Measurements from ENCODE around the gene CLEC12A. TPM values are rescaled to one million over a fixed set of nuclear protein-coding genes. Genes with fewer than 3 reads are reported as not detected.
A peak's percentile ranks its signal among the peaks of the same experiment; 100 is the strongest.

Gene CLEC12A
- total RNA-seq, 1 donor from 2014 or later: not detected

GRCh38 chr12:9931245-9931644, 40.0 kb upstream of the CLEC12A start:
- Mint-ChIP-seq H3K4me3 (no peak overlapping the region), H3K9me3 (no peaks in the 10 kb centered on the region), H3K4me1 (peaks cover 17% of the 10 kb centered on the region), H3K27me3 (ENCODE audit: low read depth) (no peaks in the 10 kb centered on the region), H3K27ac (no peak overlapping the region), H3K36me3 (no peaks in the 10 kb centered on the region)
- no peak for DNase-seq (ENCODE audit: low spot score in 2 of 2, unreplicated experiment in 2 of 2)
- TF ChIP-seq CTCF (IDR thresholded peaks at IDR 0.05; ENCODE audit: unreplicated experiment): no peak

GRCh38 chr12:9932270-9932669, 38.9 kb upstream of the CLEC12A start, which contains the start of gene CLEC2A:
CLEC2A (minus strand) TSS chr12:9932370; CDS start chr12:9932329, 41 bp downstream.
- no peaks in the 10 kb centered on the region for H3K27me3 Mint-ChIP-seq (ENCODE audit: low read depth)
- DNase-seq (ENCODE audit: low spot score in 2 of 2, unreplicated experiment in 2 of 2): no peak
- H3K4me3 Mint-ChIP-seq: no peak within 1 kb of the TSS
- H3K9me3 Mint-ChIP-seq: no peaks in the 10 kb centered on the region
- H3K27ac Mint-ChIP-seq: peak within 1 kb of the TSS; percentile 68
- no peaks in the 10 kb centered on the region for H3K36me3 Mint-ChIP-seq
- TF ChIP-seq CTCF (IDR thresholded peaks at IDR 0.05; ENCODE audit: unreplicated experiment): no peak
- H3K4me1 Mint-ChIP-seq: peaks cover 17% of the 10 kb centered on the region

- no peak for DNase-seq (ENCODE audit: low spot score in 2 of 2, unreplicated experiment in 2 of 2)
- peaks cover 17% of the 10 kb centered on the region for H3K4me1 Mint-ChIP-seq
- H3K27ac Mint-ChIP-seq: no peak overlapping the region
- H3K9me3 Mint-ChIP-seq: no peaks in the 10 kb centered on the region
- no peaks in the 10 kb centered on the region for H3K36me3 Mint-ChIP-seq
- no peaks in the 10 kb centered on the region for H3K27me3 Mint-ChIP-seq (ENCODE audit: low read depth)
- H3K4me3 Mint-ChIP-seq: no peak overlapping the region
- no peak for TF ChIP-seq CTCF (IDR thresholded peaks at IDR 0.05; ENCODE audit: unreplicated experiment)
Measured at GRCh38 chr12:9933958-9934357, 37.3 kb upstream of the CLEC12A start.

GRCh38 chr12:9935026-9935425, 36.2 kb upstream of the CLEC12A start:
- Mint-ChIP-seq H3K36me3 (no peaks in the 10 kb centered on the region), H3K27ac (no peak overlapping the region), H3K4me1 (peaks cover 21% of the 10 kb centered on the region), H3K9me3 (no peaks in the 10 kb centered on the region), H3K4me3 (no peak overlapping the region), H3K27me3 (ENCODE audit: low read depth) (no peaks in the 10 kb centered on the region)
- no peak for DNase-seq (ENCODE audit: low spot score in 2 of 2, unreplicated experiment in 2 of 2)
- no peak for TF ChIP-seq CTCF (IDR thresholded peaks at IDR 0.05; ENCODE audit: unreplicated experiment)

GRCh38 chr12:9936591-9936990, 34.6 kb upstream of the CLEC12A start:
- TF ChIP-seq CTCF (IDR thresholded peaks at IDR 0.05; ENCODE audit: unreplicated experiment): no peak
- Mint-ChIP-seq H3K9me3 (no peaks in the 10 kb centered on the region), H3K27ac (no peak overlapping the region), H3K36me3 (no peaks in the 10 kb centered on the region), H3K4me1 (peaks cover 18% of the 10 kb centered on the region), H3K4me3 (no peak overlapping the region), H3K27me3 (ENCODE audit: low read depth) (peaks cover 2% of the 10 kb centered on the region)
- DNase-seq (ENCODE audit: low spot score in 2 of 2, unreplicated experiment in 2 of 2): no peak

- H3K27ac Mint-ChIP-seq: no peak overlapping the region
Measured at GRCh38 chr12:9940375-9940774, 30.8 kb upstream of the CLEC12A start.

More at GRCh38 chr12:9940375-9940774, 30.8 kb upstream of the CLEC12A start:
- DNase-seq (ENCODE audit: low spot score in 2 of 2, unreplicated experiment in 2 of 2): no peak
- TF ChIP-seq CTCF (IDR thresholded peaks at IDR 0.05; ENCODE audit: unreplicated experiment): no peak
- H3K27me3 Mint-ChIP-seq (ENCODE audit: low read depth): peaks cover 15% of the 10 kb centered on the region
- H3K4me3 Mint-ChIP-seq: no peak overlapping the region
- no peaks in the 10 kb centered on the region for H3K36me3 Mint-ChIP-seq
- no peaks in the 10 kb centered on the region for H3K9me3 Mint-ChIP-seq
- peaks cover 4% of the 10 kb centered on the region for H3K4me1 Mint-ChIP-seq
